ENCODE results near the gene ITPRIPL2. TPM values are rescaled to one million over a fixed set of nuclear protein-coding genes. Genes with fewer than 3 reads are reported as not detected.

ITPRIPL2 gene
- total RNA-seq, 4 donors from 2014 or later, result 57.3 to 61.0 (median 58.1) TPM

- TF ChIP-seq CTCF (IDR thresholded peaks at IDR 0.05) (no peak), POLR2A (IDR thresholded peaks at IDR 0.05) (no peak)
- WGBS, 2 donors, result 73 to 74% methylated on average over 6 of the region's 6 CpGs
- intact Hi-C loops (cut with DNase I; ENCODE audit: low total_unique reads), result no loop called here
- peak in 1 of 2 donors; percentile 64 for DNase-seq (ENCODE audit: low spot score in 2 of 2)
- H3K4me3 ChIP-seq (ENCODE audit: low read depth, poor library complexity, severe bottlenecking), result no peak overlapping the region
Measured at GRCh38 chr16:19105131-19105530, 8.6 kb upstream of the ITPRIPL2 start.

- peak in 1 of 2 donors; percentile 76 for DNase-seq (ENCODE audit: low spot score in 2 of 2)
- intact Hi-C loops (cut with DNase I; ENCODE audit: low total_unique reads), result no loop called here
- TF ChIP-seq POLR2A (IDR thresholded peaks at IDR 0.05) (no peak), CTCF (IDR thresholded peaks at IDR 0.05) (no peak)
- WGBS, 2 donors, result 65 to 74% methylated on average over 11 of the region's 11 CpGs
- H3K4me3 ChIP-seq (ENCODE audit: low read depth, poor library complexity, severe bottlenecking), result no peak overlapping the region
Measured at GRCh38 chr16:19105891-19106624, 7.7 kb upstream of the ITPRIPL2 start.

GRCh38 chr16:19106625-19107020 is 7.1 kb upstream of the ITPRIPL2 start:
- H3K4me3 ChIP-seq (ENCODE audit: low read depth, poor library complexity, severe bottlenecking), result no peak overlapping the region
- no peak for TF ChIP-seq CTCF (IDR thresholded peaks at IDR 0.05)
- no peak for TF ChIP-seq POLR2A (IDR thresholded peaks at IDR 0.05)
- 94 to 96% methylated on average over 2 of the region's 2 CpGs for WGBS, 2 donors
- intact Hi-C loops (cut with DNase I; ENCODE audit: low total_unique reads), result no loop called here
- no peak for DNase-seq (ENCODE audit: low spot score in 2 of 2)

GRCh38 chr16:19108409-19109287 is 5.1 kb upstream of the ITPRIPL2 start:
- 89 to 92% methylated on average over 9 of the region's 9 CpGs for WGBS, 2 donors
- TF ChIP-seq POLR2A (IDR thresholded peaks at IDR 0.05) (no peak), CTCF (IDR thresholded peaks at IDR 0.05) (no peak)
- H3K4me3 ChIP-seq (ENCODE audit: low read depth, poor library complexity, severe bottlenecking), result no peak overlapping the region
- no peak for DNase-seq (ENCODE audit: low spot score in 2 of 2)
- intact Hi-C loops (cut with DNase I; ENCODE audit: low total_unique reads), result no loop called here

GRCh38 chr16:19109288-19109664 is 4.5 kb upstream of the ITPRIPL2 start:
- TF ChIP-seq POLR2A (IDR thresholded peaks at IDR 0.05) (no peak), CTCF (IDR thresholded peaks at IDR 0.05) (no peak)
- DNase-seq (ENCODE audit: low spot score in 2 of 2), result no peak
- H3K4me3 ChIP-seq (ENCODE audit: low read depth, poor library complexity, severe bottlenecking), result no peak overlapping the region
- WGBS, 2 donors, result 89 to 90% methylated on average over 4 of the region's 4 CpGs
- intact Hi-C loops (cut with DNase I; ENCODE audit: low total_unique reads), result no loop called here
